HG03354 (cell line): Measurements from ENCODE around the gene NLRC5.
A peak's percentile ranks its signal among the peaks of the same experiment; 100 is the strongest.
"Not testable (repeated sequence)": the region's sequence is repeated elsewhere in the genome, so short reads cannot be mapped to it uniquely, and the experiment has no call there.

Experiments
- ATAC-seq: cut with Tn5 transposase; IDR thresholded peaks from one replicate; pipeline ENCODE4 v1.9.1; 2021; ENCODE audit warnings: mild to moderate bottlenecking; ENCODE audit not compliant: unreplicated experiment, poor library complexity, severe bottlenecking

NLRC5 gene

DNA sequence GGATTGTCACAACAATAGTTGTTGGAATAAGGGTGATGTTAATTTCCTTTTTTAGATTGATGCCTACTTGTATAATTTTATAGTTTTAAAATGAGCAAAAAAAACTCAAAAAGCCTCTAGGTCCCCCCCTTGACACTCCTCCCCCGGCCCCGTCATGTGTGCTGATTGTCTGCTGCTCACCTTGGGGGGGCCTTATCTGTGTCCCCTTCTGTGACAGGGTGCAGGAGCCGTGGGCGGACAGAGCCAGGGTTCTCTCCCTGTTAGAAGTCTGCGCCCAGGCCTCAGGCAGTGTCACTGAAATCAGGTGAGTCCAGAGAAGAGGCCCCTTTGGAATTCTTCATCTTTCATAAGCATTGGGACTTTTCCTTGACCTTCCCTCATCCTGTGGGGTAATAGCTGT, 75.6 kb downstream of the NLRC5 start:
- no peak for ATAC-seq

DNA sequence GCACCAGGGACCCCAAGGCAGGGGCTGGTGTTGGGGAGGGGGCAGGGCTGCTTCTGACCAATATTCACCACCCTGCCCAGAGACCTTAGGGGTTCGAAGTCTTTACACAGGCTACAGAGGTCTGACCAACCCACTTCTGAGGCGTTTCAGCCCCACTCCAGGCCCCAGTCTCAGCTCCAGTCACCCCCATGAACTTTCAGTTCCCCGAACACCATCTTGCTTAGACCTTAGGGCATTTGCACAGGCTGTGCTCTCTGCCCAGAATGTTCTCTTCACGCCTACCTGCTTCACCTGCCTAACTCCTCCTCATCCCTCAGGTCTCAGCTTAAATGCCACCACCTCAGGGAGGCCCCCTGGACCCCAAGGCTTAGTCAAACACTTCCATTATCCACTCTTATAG, 77.3 kb downstream of the NLRC5 start:
- ATAC-seq = no peak

DNA sequence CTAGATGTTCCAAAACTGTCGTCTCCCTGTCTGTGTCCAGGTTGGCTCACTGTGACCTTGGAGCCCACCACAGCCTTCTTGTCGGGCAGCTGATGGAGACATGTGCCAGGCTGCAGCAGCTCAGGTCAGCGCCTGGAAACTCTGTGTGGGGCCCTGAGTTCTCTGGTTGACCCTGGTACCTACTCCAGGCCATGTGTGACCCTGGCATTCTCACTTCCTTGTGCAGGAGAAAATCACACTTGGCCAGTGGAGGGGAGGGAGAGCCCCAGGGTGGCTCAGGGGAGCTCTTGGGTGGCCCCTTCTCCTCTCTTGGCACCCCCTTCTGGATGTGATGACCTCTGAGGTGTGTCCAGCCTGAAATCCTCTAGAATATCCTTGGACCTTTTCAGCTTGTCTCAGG, 78.0 kb downstream of the NLRC5 start:
- ATAC-seq = no peak

DNA sequence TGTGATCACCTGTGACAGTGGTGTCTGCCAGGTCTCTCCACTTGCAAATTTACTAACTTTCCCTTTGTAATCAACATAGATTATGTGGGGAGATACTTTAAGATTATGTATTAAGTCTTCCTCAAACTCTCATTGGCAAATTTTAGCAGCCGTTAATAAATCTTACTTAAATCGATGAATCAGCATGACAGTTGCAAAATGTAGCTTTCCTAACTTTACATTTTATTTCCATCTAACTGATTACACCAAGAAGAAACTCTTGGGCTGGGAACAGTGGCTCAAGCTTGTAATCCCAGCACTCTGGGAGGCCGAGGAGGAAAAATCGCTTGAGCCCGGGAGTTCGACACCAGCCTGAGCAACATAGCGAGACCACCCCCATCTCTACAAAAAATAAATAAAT, 79.7 kb downstream of the NLRC5 start:
- no peak for ATAC-seq

DNA sequence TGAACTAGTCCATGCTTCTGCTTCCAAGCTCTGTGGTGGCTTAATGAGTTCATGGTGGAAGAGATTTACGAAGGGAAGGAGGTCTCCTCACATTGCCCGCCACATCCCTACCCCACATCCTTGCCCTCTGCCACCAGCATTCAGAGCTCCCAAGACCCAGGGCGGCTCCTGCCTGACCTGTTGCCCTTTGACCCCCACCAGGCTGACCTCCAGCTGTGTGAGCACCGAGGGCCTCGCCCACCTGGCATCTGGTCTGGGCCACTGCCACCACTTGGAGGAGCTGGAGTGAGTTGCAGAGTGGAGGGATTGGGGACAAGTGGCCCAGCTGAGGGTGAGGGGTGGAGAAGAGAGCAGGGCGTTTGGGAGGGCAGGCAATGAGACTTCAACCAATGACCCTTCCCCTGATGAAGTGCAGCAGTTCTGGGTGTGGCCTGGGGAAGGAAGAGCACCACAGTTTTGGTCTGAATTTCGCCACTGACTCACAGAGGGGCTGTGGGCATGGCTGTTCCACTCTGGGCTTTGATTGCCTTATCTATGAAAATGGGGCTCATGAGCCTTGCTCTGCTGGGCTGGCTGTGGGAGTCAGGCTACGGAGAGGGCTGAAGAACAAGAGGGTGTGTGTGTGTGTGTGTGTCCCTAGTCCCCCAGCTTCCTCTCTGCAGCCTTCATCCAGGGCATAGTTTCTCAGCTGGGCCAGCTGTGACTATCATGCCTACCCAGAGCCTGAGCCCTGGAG, 80.4 kb downstream of the NLRC5 start:
- no peak for ATAC-seq

DNA sequence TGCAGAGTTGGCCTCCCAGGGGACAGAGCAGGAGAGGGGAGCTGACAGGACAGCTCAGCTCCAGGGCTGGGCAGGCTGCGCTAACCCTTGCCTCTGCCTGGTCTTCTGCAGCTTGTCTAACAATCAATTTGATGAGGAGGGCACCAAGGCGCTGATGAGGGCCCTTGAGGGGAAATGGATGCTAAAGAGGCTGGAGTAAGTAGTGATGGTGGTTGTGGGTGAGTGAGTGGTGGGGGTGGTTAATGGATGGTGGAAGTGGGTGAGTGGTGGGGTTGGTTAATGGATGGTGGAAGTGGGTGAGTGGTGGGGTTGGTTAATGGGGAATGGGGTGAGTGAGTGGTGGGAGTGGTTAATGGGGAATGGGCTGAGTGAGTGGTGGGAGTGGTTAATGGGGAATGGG, 81.1 kb downstream of the NLRC5 start:
- ATAC-seq = no peak

DNA sequence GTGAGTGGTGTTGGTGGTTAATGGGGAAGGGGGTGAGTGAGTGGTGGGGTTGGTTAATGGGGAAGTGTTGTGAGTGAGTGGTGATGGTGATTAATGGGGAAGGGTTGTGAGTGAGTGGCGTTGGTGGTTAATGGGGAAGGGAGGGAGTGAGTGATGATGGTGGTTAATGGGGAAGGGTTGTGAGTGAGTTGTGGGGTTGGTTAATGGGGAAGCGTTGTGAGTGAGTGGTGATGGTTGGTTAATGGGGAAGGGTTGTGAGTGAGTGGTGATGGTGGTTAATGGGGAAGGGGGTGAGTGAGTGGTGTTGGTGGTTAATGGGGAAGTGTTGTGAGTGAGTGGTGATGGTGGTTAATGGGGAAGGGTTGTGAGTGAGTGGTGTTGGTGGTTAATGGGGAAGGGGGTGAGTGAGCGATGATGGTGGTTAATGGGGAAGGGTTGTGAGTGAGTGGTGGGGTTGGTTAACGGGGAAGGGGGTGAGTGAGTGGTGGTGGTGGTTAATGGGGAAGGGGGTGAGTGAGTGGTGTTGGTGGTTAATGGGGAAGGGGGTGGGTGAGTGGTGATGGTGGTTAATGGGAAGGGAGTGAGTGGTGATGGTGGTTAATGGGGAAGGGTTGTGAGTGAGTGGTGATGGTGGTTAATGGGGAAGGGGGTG, 81.8 kb downstream of the NLRC5 start:
- not testable (repeated sequence) for ATAC-seq

DNA sequence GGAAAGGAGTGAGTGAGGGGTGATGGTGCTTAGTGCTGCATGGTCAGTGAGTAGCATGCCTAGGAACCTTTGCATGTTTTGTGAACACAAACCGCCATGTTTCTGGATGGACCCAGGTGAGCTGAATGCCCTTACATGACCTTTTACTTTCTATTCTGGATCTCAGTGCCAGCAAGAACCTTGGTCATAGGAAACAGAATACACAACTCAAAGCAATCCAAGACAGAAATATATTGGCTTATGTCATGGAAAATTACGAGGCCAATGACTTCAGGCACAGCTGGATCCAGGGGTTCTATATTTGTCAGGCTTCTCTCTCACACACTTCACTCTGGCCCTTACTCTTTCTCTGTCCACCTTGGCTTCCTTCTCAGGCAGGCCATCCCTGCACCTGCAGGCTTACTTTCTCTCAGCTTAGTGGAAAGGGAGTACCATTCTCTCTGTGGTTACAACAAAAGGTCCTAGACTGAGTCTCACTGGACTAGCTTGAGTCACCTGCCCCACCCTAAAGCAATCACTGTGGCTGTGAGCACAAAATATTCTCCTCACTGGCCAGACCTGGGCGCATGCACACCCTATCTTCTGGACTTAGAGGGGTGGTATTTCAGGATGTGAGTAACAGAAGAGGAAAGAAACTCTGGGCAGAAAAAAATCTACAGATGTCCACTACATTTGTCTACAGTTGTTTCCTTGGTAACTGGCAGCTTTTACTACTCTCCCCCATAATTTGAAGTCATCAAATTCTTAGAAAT, 82.7 kb downstream of the NLRC5 start:
- ATAC-seq = no peak

DNA sequence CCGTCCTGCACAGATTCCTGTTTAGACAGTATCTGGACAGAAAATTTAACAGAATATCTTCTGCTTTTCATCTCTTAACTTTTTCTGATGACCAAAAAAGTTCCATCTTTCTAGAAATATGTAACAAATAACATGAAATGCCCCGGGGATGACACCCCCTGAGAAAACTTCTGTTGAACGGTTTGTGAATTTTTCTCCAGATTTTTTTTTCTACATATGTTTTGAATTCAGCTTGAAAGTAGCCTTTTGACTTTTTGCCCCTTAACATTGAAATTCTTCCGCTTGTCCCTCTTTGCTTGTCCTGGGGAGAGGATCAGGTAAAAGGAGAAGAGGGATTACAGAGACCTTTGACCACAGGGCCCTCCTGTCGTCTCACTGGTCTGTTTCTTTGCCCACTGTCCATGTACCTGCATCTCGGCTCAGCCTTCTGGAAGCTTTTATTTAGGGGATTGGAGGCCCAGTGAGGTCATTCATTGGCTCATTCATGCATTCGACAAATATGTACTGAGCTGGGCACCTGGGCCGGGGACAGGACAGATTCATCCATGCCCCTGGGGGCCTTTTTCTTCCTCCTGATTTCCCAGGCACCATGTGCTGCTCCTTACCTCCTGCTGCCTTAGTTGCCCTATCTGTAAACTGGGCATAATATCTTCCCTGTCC, 83.4 kb downstream of the NLRC5 start:
- ATAC-seq = no peak

DNA sequence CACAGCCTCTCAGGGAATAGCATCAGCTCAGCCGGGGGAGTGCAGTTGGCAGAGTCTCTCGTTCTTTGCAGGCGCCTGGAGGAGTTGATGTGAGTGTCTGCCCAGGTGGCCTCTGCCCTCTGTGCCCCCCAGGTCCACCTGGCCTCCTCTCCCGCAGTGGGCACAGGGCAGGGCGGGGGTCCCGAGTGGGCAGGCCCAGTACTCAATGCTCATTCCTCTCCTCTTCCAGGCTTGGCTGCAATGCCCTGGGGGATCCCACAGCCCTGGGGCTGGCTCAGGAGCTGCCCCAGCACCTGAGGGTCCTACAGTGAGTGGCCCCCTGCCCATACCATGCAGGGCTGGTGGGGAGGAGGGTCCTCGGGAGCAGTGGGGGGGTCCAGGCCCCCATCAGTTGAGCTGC, 88.4 kb downstream of the NLRC5 start:
- ATAC-seq = no peak

DNA sequence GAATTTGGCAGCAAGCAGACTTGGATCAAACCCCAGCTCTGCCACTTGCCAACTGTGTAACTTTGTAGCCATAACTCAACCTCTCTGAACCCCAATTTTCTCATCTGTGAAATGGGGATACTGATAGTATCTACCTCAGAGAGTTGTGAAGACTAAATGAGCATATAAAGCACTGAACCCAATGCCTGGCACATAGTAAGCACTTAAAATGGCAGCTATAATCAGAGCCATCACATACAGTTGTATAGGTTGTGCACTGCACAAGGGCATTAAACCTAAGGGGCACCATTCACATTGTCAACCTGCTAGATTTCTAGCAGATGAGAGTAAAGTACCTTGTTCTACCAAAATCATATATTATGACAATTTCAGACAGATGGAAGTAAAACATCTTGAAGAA, 92.4 kb downstream of the NLRC5 start:
- no peak for ATAC-seq

DNA sequence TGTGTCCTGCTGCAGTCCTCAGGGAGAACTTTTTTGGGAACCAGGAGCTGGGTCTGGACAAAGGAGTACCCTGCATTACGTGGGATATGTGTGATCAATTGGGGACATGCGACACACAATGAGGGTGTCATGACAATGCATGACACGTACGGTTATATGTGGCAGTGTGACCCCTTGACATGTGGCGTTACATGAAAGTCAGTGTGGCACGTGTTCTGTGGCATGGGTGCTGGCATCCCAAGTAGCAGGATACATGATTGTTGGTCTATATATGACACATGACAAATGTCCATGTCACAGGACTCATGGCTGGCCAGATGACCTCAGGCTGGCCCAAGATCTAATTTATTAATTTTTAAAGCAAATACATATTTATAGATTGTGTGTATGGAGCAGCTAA, 93.3 kb downstream of the NLRC5 start:
- ATAC-seq = no peak

DNA sequence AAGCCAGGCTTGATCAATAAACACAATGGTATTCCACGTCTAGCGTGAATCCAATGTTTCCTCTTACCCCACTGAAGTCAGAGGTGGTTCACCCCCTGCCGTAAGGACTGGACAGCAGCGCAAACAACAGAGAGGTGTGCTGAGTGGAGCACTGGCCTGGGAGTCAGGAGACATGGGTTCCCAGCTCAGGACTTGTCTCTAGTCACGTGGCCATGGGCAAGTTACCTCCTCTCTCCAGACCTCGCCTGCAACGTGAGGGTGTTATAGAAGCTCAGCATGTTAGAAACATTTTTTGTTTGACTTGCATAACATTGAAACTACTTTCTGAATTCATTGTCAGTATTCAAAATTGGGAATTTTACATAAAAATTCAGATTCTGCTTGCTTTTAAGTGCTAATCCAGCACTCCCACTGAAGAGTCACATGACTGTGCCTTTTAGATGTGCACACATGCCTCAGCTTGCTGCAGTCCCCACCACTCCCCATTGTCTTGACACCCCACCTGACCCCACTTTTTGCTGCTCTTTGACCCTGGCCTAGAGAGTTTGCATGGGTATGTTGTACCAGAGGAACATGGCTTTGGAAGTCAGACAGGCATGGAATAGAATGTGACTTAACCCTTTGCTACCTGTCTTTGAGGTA, 94.2 kb downstream of the NLRC5 start:
- ATAC-seq = no peak

DNA sequence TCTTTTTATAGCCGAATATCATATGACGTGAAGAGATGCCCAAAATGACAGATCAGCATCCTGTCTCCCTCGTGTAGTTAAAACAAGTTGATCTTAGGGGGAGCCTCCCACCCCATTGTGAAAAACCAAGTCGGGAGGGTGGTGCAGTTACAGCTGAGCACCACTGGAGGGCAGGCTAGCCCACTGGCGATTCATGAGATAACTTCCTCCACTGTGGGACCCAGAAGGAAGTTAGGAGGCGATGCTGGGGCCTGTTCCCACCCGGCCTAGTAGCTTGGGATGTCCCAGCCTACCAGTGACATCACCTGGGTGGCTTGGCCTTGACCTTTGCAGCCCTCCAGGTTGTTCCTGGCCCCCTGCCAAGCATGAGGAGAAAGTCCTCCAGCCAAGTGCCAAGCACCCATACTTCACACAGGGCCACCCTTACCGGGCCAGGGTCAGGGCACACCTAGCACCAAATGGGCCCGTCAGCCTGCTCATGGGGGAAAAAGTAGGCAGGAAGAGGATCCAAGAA, 95.0 kb downstream of the NLRC5 start:
- ATAC-seq = peak; percentile 68

DNA sequence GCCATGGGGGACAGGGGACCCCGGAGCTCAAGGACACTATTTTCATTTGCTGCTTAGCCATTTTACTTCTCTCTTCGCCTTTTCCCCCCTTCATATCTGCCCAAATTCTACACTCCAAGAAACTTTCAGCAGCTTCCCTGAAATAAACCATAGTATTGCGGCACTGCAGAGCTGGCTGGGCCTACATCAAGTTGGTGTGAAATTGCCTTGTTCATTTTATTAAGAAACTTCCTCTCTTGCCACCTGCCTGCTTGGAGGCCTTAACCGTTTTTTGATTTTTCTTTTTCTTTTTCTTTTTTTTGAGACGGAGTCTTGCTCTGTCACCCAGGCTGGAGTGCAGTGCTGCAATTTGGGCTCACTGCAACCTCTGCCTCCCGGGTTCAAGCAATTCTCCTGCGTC, 95.6 kb downstream of the NLRC5 start:
- no peak for ATAC-seq

DNA sequence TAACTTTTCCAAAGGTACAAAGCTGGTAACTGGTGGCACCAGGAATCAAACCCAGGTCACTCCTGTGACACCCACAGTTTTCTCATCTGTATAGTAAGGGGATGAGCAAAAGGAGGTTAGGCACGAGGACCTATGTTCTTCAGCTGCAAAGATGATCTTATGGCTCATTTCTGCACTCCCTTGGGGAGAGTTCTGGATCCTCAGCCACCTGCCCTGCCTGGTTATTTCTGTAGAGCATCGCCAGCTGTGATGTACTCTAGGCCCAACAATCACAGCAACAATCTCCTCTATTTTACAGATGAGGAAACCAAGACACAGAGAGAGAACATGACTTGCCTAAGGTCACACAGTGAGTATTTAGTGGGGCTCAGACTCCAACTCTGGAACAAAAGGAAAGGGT, 97.6 kb downstream of the NLRC5 start:
- ATAC-seq = no peak

DNA sequence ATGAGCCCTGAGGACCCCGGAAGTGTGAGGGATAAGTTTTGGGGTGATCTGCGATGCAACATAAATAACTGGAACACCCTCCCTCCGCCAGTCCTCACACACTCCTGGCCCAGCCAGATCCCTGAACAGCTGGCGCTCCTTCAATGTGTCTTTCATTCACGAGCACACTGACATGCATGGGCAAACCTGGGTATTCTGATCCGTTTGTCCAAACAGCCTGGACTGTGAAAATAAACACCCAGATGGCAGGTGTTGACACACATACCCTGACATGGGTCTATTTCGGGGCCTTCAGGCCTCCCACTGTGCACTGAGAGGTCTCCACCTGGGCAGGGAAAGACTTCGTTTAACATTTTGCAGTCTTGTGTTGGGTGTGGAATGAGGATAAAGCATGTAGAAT, 100.0 kb downstream of the NLRC5 start:
- no peak for ATAC-seq

DNA sequence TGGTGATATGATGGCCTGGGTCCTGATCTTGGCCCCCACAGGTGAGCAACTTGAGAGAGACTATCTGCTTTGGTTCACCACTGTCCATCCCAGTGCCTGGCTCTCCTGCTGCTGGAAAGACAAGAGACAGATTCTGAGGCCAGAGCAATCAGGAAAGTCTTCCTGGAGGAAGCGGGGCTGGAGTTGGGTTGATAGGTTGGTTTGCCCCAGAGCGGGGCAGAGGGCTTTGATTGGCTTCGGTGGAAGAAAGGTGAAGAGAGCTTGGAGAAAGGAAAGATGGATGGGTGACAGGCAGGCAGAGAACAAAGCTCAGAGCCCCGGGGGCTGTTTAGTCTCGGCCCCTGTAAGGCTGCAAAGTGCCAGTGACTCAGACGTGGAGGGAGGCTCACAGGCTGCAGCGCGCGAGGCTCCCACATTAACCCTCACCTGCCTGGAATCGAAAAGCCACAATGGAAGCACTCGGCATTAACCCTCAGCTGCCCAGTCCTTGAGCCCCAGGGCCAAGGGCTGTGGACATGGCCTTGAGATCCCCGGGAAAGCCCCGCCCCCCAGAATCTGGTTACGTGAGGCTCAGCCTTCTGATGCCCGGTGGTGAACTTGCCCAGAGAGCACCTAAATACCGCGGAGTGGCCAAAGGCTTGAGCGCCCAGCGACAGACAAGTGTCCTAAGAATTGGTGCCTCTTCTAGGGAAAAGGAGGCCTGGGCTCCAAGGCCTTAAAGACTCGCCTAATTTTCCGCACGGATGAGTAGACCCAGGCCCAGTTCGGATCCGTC, 102.0 kb downstream of the NLRC5 start:
- ATAC-seq = no peak
